Karpas-422 (cell line): ENCODE data around the gene CD320. TPM values are rescaled to one million over a fixed set of nuclear protein-coding genes. Genes with fewer than 3 reads are reported as not detected.
"Not testable (repeated sequence)": the region's sequence is repeated elsewhere in the genome, so short reads cannot be mapped to it uniquely, and the experiment has no call there.

Experiments used
- DNase-seq: peaks from one replicate; pipeline ENCODE4 v3.0.0-alpha.2; 2015
- H2AFZ ChIP-seq: fragments of 200-600 bp; sonication (generic); 2 replicates; pipeline ENCODE4 v1.6.1; 2014; ENCODE audit warnings: antibody characterized with exemption, low read length, mixed read lengths
- H3K27ac ChIP-seq: fragments of 200-600 bp; sonication (generic); 2 replicates; pipeline ENCODE4 v1.5.1; 2014; ENCODE audit warnings: mild to moderate bottlenecking, low read length, moderate library complexity
- H3K27me3 ChIP-seq: fragments of 200-600 bp; sonication (generic); 2 replicates; pipeline ENCODE4 v1.6.1; 2014; ENCODE audit warnings: low read length, mixed read lengths
- H3K36me3 ChIP-seq: fragments of 200-600 bp; sonication (generic); 2 replicates; pipeline ENCODE4 v1.6.1; 2014; ENCODE audit warnings: low read length, mixed read lengths; ENCODE audit not compliant: insufficient read depth
- H3K4me1 ChIP-seq: fragments of 200-600 bp; sonication (generic); 2 replicates; pipeline ENCODE4 v1.6.1; 2014; ENCODE audit warnings: mild to moderate bottlenecking, low read length, mixed read lengths
- H3K4me2 ChIP-seq: fragments of 200-600 bp; sonication (generic); 2 replicates; pipeline ENCODE4 v1.6.1; 2014; ENCODE audit warnings: low read length, low read depth, mild to moderate bottlenecking; ENCODE audit not compliant: poor library complexity, severe bottlenecking
- H3K4me3 ChIP-seq: fragments of 200-600 bp; sonication (generic); 2 replicates; pipeline ENCODE4 v1.5.1; 2014; ENCODE audit warnings: mild to moderate bottlenecking, antibody characterized with exemption, low read length, mixed read lengths
- H3K79me2 ChIP-seq: fragments of 200-600 bp; sonication (generic); 2 replicates; pipeline ENCODE4 v1.6.1; 2014; ENCODE audit warnings: mild to moderate bottlenecking, low read length, mixed read lengths
- H3K9ac ChIP-seq: fragments of 200-600 bp; sonication (generic); 2 replicates; pipeline ENCODE4 v1.6.0; 2014; ENCODE audit warnings: low read length
- H3K9me2 ChIP-seq: fragments of 200-600 bp; sonication (generic), shearing (Covaris generic); replicated peaks from 2 replicates; pipeline ENCODE4 v1.6.0; 2014; ENCODE audit warnings: mild to moderate bottlenecking, low read length, moderate library complexity; ENCODE audit not compliant: insufficient read depth
- H3K9me3 ChIP-seq: fragments of 300-700, 200-600 bp; sonication (generic); 2 replicates; pipeline ENCODE4 v1.6.1; 2014; ENCODE audit warnings: low read length, mixed read lengths
- H4K20me1 ChIP-seq: fragments of 200-600 bp; sonication (generic); 2 replicates; pipeline ENCODE4 v1.6.1; 2014; ENCODE audit warnings: mild to moderate bottlenecking, antibody characterized with exemption, low read length, low read depth; ENCODE audit not compliant: insufficient read depth
- total RNA-seq: library from RNA; depleted of rRNA; stranded (reverse); fragments of >200 nt; shearing (Covaris generic); gene quantifications from 2 replicates; pipeline ENCODE4 v1.2.3, GENCODE V29; 2014; ENCODE audit warnings: low replicate concordance

The CD320 gene
- total RNA-seq, 1 experiment from 2014 or later = 16.0 TPM

DNA sequence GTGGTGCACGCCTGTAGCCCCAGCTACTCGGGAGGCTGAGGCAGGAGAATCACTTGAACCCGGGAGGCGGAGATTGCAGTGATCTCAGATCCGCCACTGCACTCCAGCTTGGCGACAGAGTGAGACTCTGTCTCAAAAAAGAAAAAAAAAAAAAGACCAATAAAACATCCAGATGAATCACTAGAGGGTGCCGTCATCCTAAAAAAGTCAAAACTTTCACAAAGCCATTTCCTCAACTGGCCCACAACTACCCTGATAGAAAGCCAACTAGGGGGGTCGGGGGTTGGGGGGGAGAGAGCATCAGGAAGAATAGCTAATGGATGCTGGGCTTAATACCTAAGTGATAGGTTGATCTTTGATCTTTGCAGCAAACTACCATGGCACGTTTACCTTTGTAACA is 10.7 kb upstream of the CD320 start:
- not testable (repeated sequence) for H3K9me3 ChIP-seq, DNase-seq, H3K9ac ChIP-seq, H2AFZ ChIP-seq, H3K4me3 ChIP-seq, H3K27me3 ChIP-seq, H3K27ac ChIP-seq, H3K9me2 ChIP-seq, H3K4me2 ChIP-seq
- peaks cover 42% of the 10 kb centered on the region for H3K79me2 ChIP-seq
- peaks cover 19% of the 10 kb centered on the region for H3K36me3 ChIP-seq
- peaks cover 28% of the 10 kb centered on the region for H3K4me1 ChIP-seq
- H4K20me1 ChIP-seq = peaks cover 19% of the 10 kb centered on the region

GRCh38 chr19:8316351-8317125 is 8.4 kb upstream of the CD320 start:
- H3K79me2 ChIP-seq = peaks cover 29% of the 10 kb centered on the region
- no peaks in the 10 kb centered on the region for H4K20me1 ChIP-seq
- no peak overlapping the region for H3K9ac ChIP-seq
- no peak overlapping the region for H3K4me2 ChIP-seq
- H3K4me1 ChIP-seq = peaks cover 11% of the 10 kb centered on the region
- no peak overlapping the region for H3K27ac ChIP-seq
- peaks cover 3% of the 10 kb centered on the region; the same call in 1 of the 2 replicates for H3K36me3 ChIP-seq
- no peak overlapping the region for H3K4me3 ChIP-seq
- no peak overlapping the region for H2AFZ ChIP-seq
- H3K27me3 ChIP-seq = no peaks in the 10 kb centered on the region
- no peaks in the 10 kb centered on the region for H3K9me2 ChIP-seq
- H3K9me3 ChIP-seq = no peaks in the 10 kb centered on the region
- no peak for DNase-seq

DNA sequence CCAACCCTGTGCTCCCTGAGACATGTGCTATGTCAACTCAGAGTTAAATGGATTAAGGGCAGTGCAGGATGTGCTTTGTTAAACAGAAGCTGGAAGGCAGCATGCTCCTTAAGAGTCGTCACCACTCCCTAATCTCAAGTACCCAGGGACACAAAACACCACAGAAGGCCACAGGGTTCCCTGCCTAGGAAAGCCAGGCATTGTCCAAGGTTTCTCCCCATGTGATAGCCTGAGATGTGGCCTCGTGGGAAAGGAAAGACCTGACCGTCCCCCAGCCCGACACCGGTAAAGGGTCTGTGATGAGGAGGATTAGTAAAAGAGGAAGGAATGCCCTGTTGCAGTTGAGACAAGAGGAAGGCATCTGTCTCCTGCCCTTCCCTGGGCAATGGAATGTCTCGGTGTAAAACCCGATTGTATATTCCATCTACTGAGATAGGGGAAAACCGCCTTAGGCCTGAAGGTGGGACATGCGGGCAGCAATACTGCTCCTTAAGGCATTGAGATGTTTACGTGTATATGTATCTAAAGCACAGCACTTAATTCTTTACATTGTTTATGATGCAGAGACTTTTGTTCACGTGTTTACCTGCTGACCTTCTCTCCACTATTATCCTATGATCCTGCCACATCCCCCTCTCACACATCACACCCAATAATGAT is 7.0 kb upstream of the CD320 start:
- not testable (repeated sequence) for H3K36me3 ChIP-seq, H2AFZ ChIP-seq, H3K9me3 ChIP-seq, H3K4me2 ChIP-seq, H3K9ac ChIP-seq, H3K4me1 ChIP-seq, H3K27me3 ChIP-seq, H3K4me3 ChIP-seq, H3K9me2 ChIP-seq, H3K27ac ChIP-seq, H4K20me1 ChIP-seq, DNase-seq
- H3K79me2 ChIP-seq = peaks cover 17% of the 10 kb centered on the region

DNA sequence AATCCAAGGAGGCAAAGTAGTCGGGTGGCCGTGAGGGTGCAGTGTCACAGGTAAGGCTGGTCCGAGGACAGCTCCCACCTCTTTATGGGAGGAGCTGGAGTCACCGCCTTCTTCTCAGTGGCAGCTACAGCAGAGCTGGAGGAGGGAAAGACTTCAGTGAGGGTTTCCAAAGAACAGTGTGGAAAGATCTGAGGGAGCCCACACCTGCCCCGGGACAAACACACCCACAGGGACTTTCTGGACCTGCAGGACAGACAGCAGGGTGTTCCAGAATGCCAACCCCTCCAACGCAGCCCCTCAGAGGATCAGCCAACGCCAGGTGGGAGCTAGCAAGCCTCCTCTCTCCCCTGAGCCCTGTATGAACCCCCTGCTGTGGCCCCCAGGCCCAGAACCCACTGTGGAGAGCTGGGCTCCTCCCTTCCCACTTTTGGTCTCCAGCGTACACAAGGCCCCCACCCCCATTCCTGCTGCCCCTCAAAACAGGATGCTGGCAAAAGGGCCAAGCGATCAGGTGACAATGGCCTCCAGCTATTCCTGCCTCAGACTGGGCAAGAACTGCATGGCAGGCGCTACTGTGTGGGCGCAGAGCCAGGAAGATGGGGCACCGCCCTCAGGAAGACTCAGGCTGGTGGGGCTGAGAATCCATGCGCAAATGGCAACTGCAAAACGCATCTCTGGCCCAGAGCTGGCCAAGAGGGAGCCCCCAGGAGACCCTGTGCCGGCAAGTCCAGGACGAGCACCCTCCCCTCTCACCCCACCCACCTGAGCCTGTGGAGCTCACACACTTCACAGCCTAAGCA is 3.5 kb upstream of the CD320 start:
- DNase-seq = no peak
- Histone ChIP-seq H3K36me3 (peaks cover 6% of the 10 kb centered on the region; the same call in 1 of the 2 replicates), H3K4me1 (peaks cover 20% of the 10 kb centered on the region), H3K4me2 (no peak overlapping the region), H4K20me1 (no peaks in the 10 kb centered on the region; the same call in 1 of the 2 replicates), H3K9me2 (no peaks in the 10 kb centered on the region), H3K4me3 (no peak overlapping the region), H2AFZ (no peak overlapping the region), H3K27ac (no peak overlapping the region), H3K9me3 (no peaks in the 10 kb centered on the region), H3K27me3 (no peaks in the 10 kb centered on the region), H3K9ac (no peak overlapping the region), H3K79me2 (peaks cover 12% of the 10 kb centered on the region)

GRCh38 chr19:8310342-8311055 is 2.3 kb upstream of the CD320 start:
- H3K36me3 ChIP-seq = peaks cover 6% of the 10 kb centered on the region; the same call in 1 of the 2 replicates
- H3K4me3 ChIP-seq = no peak overlapping the region
- no peak for DNase-seq

GRCh38 chr19:8308891-8309291 is 733 bp upstream of the CD320 start:
- no peak overlapping the region for H3K4me3 ChIP-seq
- no peak overlapping the region for H3K27ac ChIP-seq

More at GRCh38 chr19:8310342-8311055, 2.3 kb upstream of the CD320 start:
- H3K9me2 ChIP-seq = no peaks in the 10 kb centered on the region
- no peak overlapping the region for H3K27ac ChIP-seq
- peaks cover 5% of the 10 kb centered on the region; the same call in 1 of the 2 replicates for H4K20me1 ChIP-seq
- no peak overlapping the region for H3K4me2 ChIP-seq
- no peak overlapping the region for H3K9ac ChIP-seq
- peaks cover 25% of the 10 kb centered on the region for H3K4me1 ChIP-seq
- no peaks in the 10 kb centered on the region for H3K27me3 ChIP-seq
- no peak overlapping the region for H2AFZ ChIP-seq
- H3K9me3 ChIP-seq = no peaks in the 10 kb centered on the region
- peaks cover 24% of the 10 kb centered on the region for H3K79me2 ChIP-seq

DNA sequence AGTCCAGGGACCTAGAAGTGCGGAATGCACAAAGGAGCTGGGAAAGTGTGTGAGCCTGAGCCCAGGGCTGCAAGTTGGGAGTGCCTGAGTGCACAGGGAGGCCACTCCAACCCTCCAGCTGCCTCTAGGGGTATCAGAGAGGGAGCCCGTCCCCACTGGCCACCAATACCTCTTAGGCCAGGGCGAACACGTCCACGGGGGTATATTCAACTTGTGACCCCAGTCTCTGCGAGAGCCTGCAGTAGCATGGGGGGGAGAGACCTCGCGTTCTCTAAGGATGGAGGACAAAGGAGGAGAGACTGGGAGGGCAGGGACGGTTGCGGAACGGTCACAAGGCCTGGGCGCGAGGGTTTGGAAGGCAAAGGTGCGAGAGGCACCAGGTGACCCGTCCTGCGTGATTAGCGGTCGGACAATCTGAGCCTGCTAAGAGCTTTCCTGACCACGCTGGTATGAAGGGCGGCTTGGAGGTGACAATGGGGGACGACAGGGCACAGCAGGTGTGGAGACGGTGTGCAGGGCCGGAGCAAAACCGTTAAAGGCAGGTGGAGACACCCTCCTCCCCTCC is 676 bp downstream of the CD320 start:
- H3K9ac ChIP-seq = peak overlapping the region; percentile 86

More at GRCh38 chr19:8308891-8309291, 733 bp upstream of the CD320 start:
- Histone ChIP-seq H3K9me3 (no peaks in the 10 kb centered on the region), H3K27me3 (no peaks in the 10 kb centered on the region), H2AFZ (no peak overlapping the region), H3K36me3 (peaks cover 13% of the 10 kb centered on the region; the same call in 1 of the 2 replicates), H3K9ac (no peak overlapping the region), H3K4me2 (peak overlapping the region; percentile 76), H3K79me2 (peaks cover 29% of the 10 kb centered on the region), H3K4me1 (peaks cover 25% of the 10 kb centered on the region), H3K9me2 (no peaks in the 10 kb centered on the region), H4K20me1 (peaks cover 12% of the 10 kb centered on the region; the same call in 1 of the 2 replicates)
- no peak for DNase-seq

More for the DNA sequence above, 676 bp downstream of the CD320 start:
- Histone ChIP-seq H3K4me1 (peaks cover 25% of the 10 kb centered on the region), H3K36me3 (peaks cover 13% of the 10 kb centered on the region; the same call in 1 of the 2 replicates), H3K27ac (peak overlapping the region; percentile 1; the same call in 1 of the 2 replicates), H3K4me3 (peak overlapping the region; percentile 71), H3K9me3 (no peaks in the 10 kb centered on the region), H2AFZ (no peak overlapping the region; the same call in 1 of the 2 replicates), H4K20me1 (peaks cover 12% of the 10 kb centered on the region; the same call in 1 of the 2 replicates), H3K79me2 (peaks cover 29% of the 10 kb centered on the region), H3K27me3 (no peaks in the 10 kb centered on the region), H3K4me2 (peak overlapping the region; percentile 76), H3K9me2 (no peaks in the 10 kb centered on the region)
- peak; percentile 55 for DNase-seq
